ENCODE measurements around the gene RRAGD. TPM values are rescaled to one million over a fixed set of nuclear protein-coding genes. Genes with fewer than 3 reads are reported as not detected.

RRAGD gene, protein sequence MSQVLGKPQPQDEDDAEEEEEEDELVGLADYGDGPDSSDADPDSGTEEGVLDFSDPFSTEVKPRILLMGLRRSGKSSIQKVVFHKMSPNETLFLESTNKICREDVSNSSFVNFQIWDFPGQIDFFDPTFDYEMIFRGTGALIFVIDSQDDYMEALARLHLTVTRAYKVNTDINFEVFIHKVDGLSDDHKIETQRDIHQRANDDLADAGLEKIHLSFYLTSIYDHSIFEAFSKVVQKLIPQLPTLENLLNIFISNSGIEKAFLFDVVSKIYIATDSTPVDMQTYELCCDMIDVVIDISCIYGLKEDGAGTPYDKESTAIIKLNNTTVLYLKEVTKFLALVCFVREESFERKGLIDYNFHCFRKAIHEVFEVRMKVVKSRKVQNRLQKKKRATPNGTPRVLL
- 0.18 TPM in 1 of 2 replicates, not detected in the other for total RNA-seq (2021)
- Bru-seq, nascent RNA = percentile 7 among the genes with signal in this experiment
- percentile 4 among the genes with signal in this experiment for BruChase-seq, experiment 1, labeled RNA remaining after a 2-hour chase
- percentile 5 among the genes with signal in this experiment for BruChase-seq, experiment 2, labeled RNA remaining after a 6-hour chase
- long read RNA-seq = 0 reads

- ChIA-PET CTCF (interaction anchor here (0.8 kb wide), 1 partner anchor 40 kb away, joined by 5 read pairs; no protein-coding TSS in a partner anchor), POLR2A (ENCODE audit: unreplicated experiment) (no interaction called here)
- Histone ChIP-seq H4K20me1 (ENCODE audit: insufficient read depth) (no peaks in the 10 kb centered on the region), H3K79me2 (ENCODE audit: low read depth) (no peaks in the 10 kb centered on the region), H3K27me3 (ENCODE audit: insufficient read depth, low read depth) (peaks cover 15% of the 10 kb centered on the region), H3F3A (ENCODE audit: insufficient read depth, low read depth) (no peaks in the 10 kb centered on the region), H3K9me3 (ENCODE audit: insufficient read depth, low read depth) (no peaks in the 10 kb centered on the region), H3K4me3 (peak within 1 kb of the TSS; percentile 56; the same call in 1 of the 2 replicates), H3K9me2 (ENCODE audit: insufficient read depth) (no peaks in the 10 kb centered on the region), H3K27ac (no peak within 1 kb of the TSS), H3K4me2 (peak within 1 kb of the TSS; percentile 77), H2AFZ (peak within 1 kb of the TSS; percentile 70; the same call in 1 of the 2 replicates), H3K4me1 (replicated peaks; ENCODE audit: insufficient read depth) (no peaks in the 10 kb centered on the region), H3K36me3 (ENCODE audit: low read depth) (no peaks in the 10 kb centered on the region)
- intact Hi-C loops (cut with micrococcal nuclease; ENCODE audit: unreplicated experiment) = no loop called here
- TF ChIP-seq EZH2 (IDR thresholded peaks at IDR 0.05; ENCODE audit: low read depth) = no peak
- no peak for TF ChIP-seq CTCF (conservative IDR thresholded peaks at IDR 0.05)
- DNase-seq = peak in 1 of 2 experiments; percentile 2
- no TSS peak for BruUV-seq (replicated peaks)
Measured at GRCh38 chr6:89412071-89413005, at the start of gene RRAGD. TSS of gene RRAGD (minus strand) at chr6:89412273. CDS start at chr6:89411993, 280 bp downstream.

DNA sequence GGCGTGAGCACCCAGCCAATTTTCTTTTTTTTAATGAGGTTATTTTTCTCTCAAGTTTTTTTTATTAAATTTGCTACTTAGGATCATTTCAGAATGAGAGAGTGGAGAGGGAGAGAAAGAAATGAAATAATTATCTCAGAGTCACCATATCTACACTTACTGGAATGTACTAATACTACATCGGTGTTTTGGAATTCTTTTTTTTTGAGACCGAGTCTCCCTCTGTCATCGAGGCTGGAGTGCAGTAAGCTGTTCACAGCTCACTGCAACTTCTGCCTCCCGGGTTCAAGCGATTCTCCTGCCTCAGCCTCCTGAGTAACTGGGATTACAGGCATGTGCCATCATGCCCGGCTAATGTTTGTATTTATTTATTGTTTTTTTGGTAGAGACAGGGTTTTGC lies 48.6 kb upstream of the RRAGD start:
- CTCF ChIA-PET = no interaction called here

More for the DNA sequence above, 48.6 kb upstream of the RRAGD start:
- Histone ChIP-seq H3K27me3 (ENCODE audit: insufficient read depth, low read depth) (no peaks in the 10 kb centered on the region), H3K79me2 (ENCODE audit: low read depth) (no peaks in the 10 kb centered on the region), H2AFZ (no peak overlapping the region), H3K9me3 (ENCODE audit: insufficient read depth, low read depth) (no peaks in the 10 kb centered on the region), H3F3A (ENCODE audit: insufficient read depth, low read depth) (no peaks in the 10 kb centered on the region), H3K4me1 (replicated peaks; ENCODE audit: insufficient read depth) (no peaks in the 10 kb centered on the region), H4K20me1 (ENCODE audit: insufficient read depth) (no peaks in the 10 kb centered on the region), H3K4me3 (no peak overlapping the region), H3K36me3 (ENCODE audit: low read depth) (no peaks in the 10 kb centered on the region), H3K27ac (no peak overlapping the region), H3K9me2 (ENCODE audit: insufficient read depth) (no peaks in the 10 kb centered on the region), H3K4me2 (no peak overlapping the region)
- TF ChIP-seq CTCF (conservative IDR thresholded peaks at IDR 0.05) (no peak), EZH2 (IDR thresholded peaks at IDR 0.05; ENCODE audit: low read depth) (no peak)
- POLR2A ChIA-PET (ENCODE audit: unreplicated experiment) = no interaction called here
- intact Hi-C loops (cut with micrococcal nuclease; ENCODE audit: unreplicated experiment) = no loop called here
- DNase-seq = no peak
- BruUV-seq (replicated peaks) = no TSS peak

All from PC-9 (cell line).